Muscle layer of colon (tissue), 2 donors: ENCODE measurements around the gene TACR1.
"Not testable (repeated sequence)": the region's sequence is repeated elsewhere in the genome, so short reads cannot be mapped to it uniquely, and the experiment has no call there.

Experiments used
- H3K27ac ChIP-seq: one replicate; pipeline ENCODE4 v1.7.0; 2013; ENCODE audit warnings: low read depth, mild to moderate bottlenecking, low read length, moderate library complexity
- H3K27me3 ChIP-seq, 2 donors: one replicate each; pipeline ENCODE4 v1.7.0; 2013; ENCODE audit warnings: low read length in 2 of 2, mild to moderate bottlenecking in 2 of 2; ENCODE audit not compliant: insufficient read depth in 2 of 2, control insufficient read depth in 1 of 2
- H3K36me3 ChIP-seq: one replicate; pipeline ENCODE4 v1.7.0; 2013; ENCODE audit warnings: mild to moderate bottlenecking, low read length; ENCODE audit not compliant: insufficient read depth
- H3K4me1 ChIP-seq: one replicate; pipeline ENCODE4 v1.7.0; 2013; ENCODE audit warnings: mild to moderate bottlenecking, low read length; ENCODE audit not compliant: insufficient read depth
- H3K4me3 ChIP-seq, 2 donors: one replicate each; pipeline ENCODE4 v1.7.0; 2013; ENCODE audit warnings: low read length in 2 of 2, low read depth in 1 of 2, mild to moderate bottlenecking in 1 of 2, moderate library complexity in 1 of 2
- H3K9ac ChIP-seq: one replicate; pipeline ENCODE4 v1.7.0; 2013; ENCODE audit warnings: low read length
- H3K9me3 ChIP-seq: one replicate; pipeline ENCODE4 v1.7.0; 2013; ENCODE audit warnings: mild to moderate bottlenecking, low read length
- donor health status: abdominal sarcoma.
- donor health status: Adenocarcinoma of cecum.

Gene TACR1

GRCh38 chr2:75168186-75168585 is 31.1 kb downstream of the TACR1 start:
- Histone ChIP-seq H3K27me3 (no peaks in the 10 kb centered on the region), H3K9me3 (no peaks in the 10 kb centered on the region), H3K4me1 (peaks cover under 1% of the 10 kb centered on the region), H3K27ac (no peak overlapping the region), H3K9ac (no peak overlapping the region), H3K36me3 (no peaks in the 10 kb centered on the region), H3K4me3 (no peak overlapping the region)

- H3K9me3 ChIP-seq, result no peaks in the 10 kb centered on the region
These were observed 32.8 kb downstream of the TACR1 start for GRCh38 chr2:75166491-75166890.

GRCh38 chr2:75162897-75163296 is 36.4 kb downstream of the TACR1 start:
- no peaks in the 10 kb centered on the region for H3K36me3 ChIP-seq
- H3K27me3 ChIP-seq, result no peaks in the 10 kb centered on the region
- no peak overlapping the region for H3K27ac ChIP-seq
- peaks cover 10% of the 10 kb centered on the region for H3K4me1 ChIP-seq
- no peaks in the 10 kb centered on the region for H3K9me3 ChIP-seq
- no peak overlapping the region for H3K4me3 ChIP-seq
- no peak overlapping the region for H3K9ac ChIP-seq

More at GRCh38 chr2:75166491-75166890, 32.8 kb downstream of the TACR1 start:
- Histone ChIP-seq H3K27me3 (no peaks in the 10 kb centered on the region), H3K27ac (no peak overlapping the region), H3K9ac (no peak overlapping the region), H3K36me3 (no peaks in the 10 kb centered on the region), H3K4me1 (peaks cover 10% of the 10 kb centered on the region), H3K4me3 (no peak overlapping the region)

- Histone ChIP-seq H3K27ac (no peak overlapping the region), H3K4me1 (peaks cover 10% of the 10 kb centered on the region), H3K4me3 (no peak overlapping the region), H3K9me3 (no peaks in the 10 kb centered on the region), H3K9ac (no peak overlapping the region), H3K27me3 (no peaks in the 10 kb centered on the region), H3K36me3 (no peaks in the 10 kb centered on the region)
These were observed 37.1 kb downstream of the TACR1 start for GRCh38 chr2:75162259-75162658.

GRCh38 chr2:75157435-75157834 is 41.9 kb downstream of the TACR1 start:
- Histone ChIP-seq H3K9me3 (no peaks in the 10 kb centered on the region), H3K27ac (no peak overlapping the region), H3K36me3 (no peaks in the 10 kb centered on the region), H3K4me1 (peaks cover 7% of the 10 kb centered on the region), H3K27me3 (no peaks in the 10 kb centered on the region), H3K4me3 (no peak overlapping the region), H3K9ac (no peak overlapping the region)

GRCh38 chr2:75155115-75155514 is 44.2 kb downstream of the TACR1 start:
- Histone ChIP-seq H3K4me3 (no peak overlapping the region), H3K36me3 (no peaks in the 10 kb centered on the region), H3K9me3 (no peaks in the 10 kb centered on the region), H3K27me3 (no peaks in the 10 kb centered on the region), H3K4me1 (no peaks in the 10 kb centered on the region), H3K9ac (no peak overlapping the region), H3K27ac (no peak overlapping the region)

- no peak overlapping the region for H3K27ac ChIP-seq
- no peaks in the 10 kb centered on the region for H3K27me3 ChIP-seq
- no peaks in the 10 kb centered on the region for H3K4me1 ChIP-seq
- no peaks in the 10 kb centered on the region for H3K36me3 ChIP-seq
- no peak overlapping the region for H3K9ac ChIP-seq
- H3K4me3 ChIP-seq, result no peak overlapping the region
- no peaks in the 10 kb centered on the region for H3K9me3 ChIP-seq
These were observed 46.1 kb downstream of the TACR1 start for GRCh38 chr2:75153221-75153620.

GRCh38 chr2:75152243-75152642 is 47.1 kb downstream of the TACR1 start:
- H3K27ac ChIP-seq, H3K36me3 ChIP-seq, H3K4me3 ChIP-seq, H3K27me3 ChIP-seq, H3K4me1 ChIP-seq, H3K9ac ChIP-seq, H3K9me3 ChIP-seq: not testable (repeated sequence)

- H3K36me3 ChIP-seq, H3K9me3 ChIP-seq, H3K27ac ChIP-seq, H3K27me3 ChIP-seq, H3K4me3 ChIP-seq, H3K4me1 ChIP-seq, H3K9ac ChIP-seq: not testable (repeated sequence)
These were observed 51.4 kb downstream of the TACR1 start for GRCh38 chr2:75147884-75148283.

- H3K4me3 ChIP-seq, result no peak overlapping the region
- H3K9ac ChIP-seq, result no peak overlapping the region
- no peak overlapping the region for H3K27ac ChIP-seq
- no peaks in the 10 kb centered on the region for H3K36me3 ChIP-seq
- no peaks in the 10 kb centered on the region for H3K9me3 ChIP-seq
- peaks cover 8% of the 10 kb centered on the region for H3K4me1 ChIP-seq
- H3K27me3 ChIP-seq, result no peaks in the 10 kb centered on the region
These were observed 52.6 kb downstream of the TACR1 start for GRCh38 chr2:75146606-75147332.

- not testable (repeated sequence) for H3K27ac ChIP-seq, H3K27me3 ChIP-seq
- H3K4me1 ChIP-seq, result peaks cover 11% of the 10 kb centered on the region
These were observed 53.1 kb downstream of the TACR1 start for GRCh38 chr2:75146221-75146605.

GRCh38 chr2:75142081-75142480 is 57.2 kb downstream of the TACR1 start:
- Histone ChIP-seq H3K27ac (no peak overlapping the region), H3K9me3 (no peaks in the 10 kb centered on the region), H3K4me1 (peaks cover 11% of the 10 kb centered on the region), H3K9ac (no peak overlapping the region), H3K4me3 (no peak overlapping the region), H3K36me3 (no peaks in the 10 kb centered on the region), H3K27me3 (no peaks in the 10 kb centered on the region)

More at GRCh38 chr2:75146221-75146605, 53.1 kb downstream of the TACR1 start:
- not testable (repeated sequence) for H3K36me3 ChIP-seq, H3K4me3 ChIP-seq, H3K9me3 ChIP-seq, H3K9ac ChIP-seq
